ENCODE measurements around the gene PTPRG. TPM values are rescaled to one million over a fixed set of nuclear protein-coding genes. Genes with fewer than 3 reads are reported as not detected.

Gene PTPRG
- total RNA-seq, 2 experiments from 2014 or later, result 0.10 TPM; not detected in 1

- H3K9me3 Mint-ChIP-seq, result peaks cover 2% of the 10 kb centered on the region
- ChIA-PET CTCF (no interaction called here), POLR2A (no interaction called here)
- no peaks in the 10 kb centered on the region for H3K4me1 Mint-ChIP-seq (ENCODE audit: low read depth)
- intact Hi-C loops (cut with micrococcal nuclease), result no loop called here
- DNase-seq, result no peak
- H3K36me3 Mint-ChIP-seq, result no peaks in the 10 kb centered on the region
- H3K27me3 Mint-ChIP-seq, result no peaks in the 10 kb centered on the region
- no peak overlapping the region for H3K27ac Mint-ChIP-seq
- H3K4me3 Mint-ChIP-seq, result no peak overlapping the region
Observed at GRCh38 chr3:62068337-62068736, 507.0 kb downstream of the PTPRG start.

- Mint-ChIP-seq H3K27me3 (no peaks in the 10 kb centered on the region), H3K27ac (no peak overlapping the region), H3K4me1 (ENCODE audit: low read depth) (no peaks in the 10 kb centered on the region), H3K9me3 (no peaks in the 10 kb centered on the region), H3K36me3 (no peaks in the 10 kb centered on the region), H3K4me3 (no peak overlapping the region)
- ChIA-PET CTCF (no interaction called here), POLR2A (no interaction called here)
- intact Hi-C loops (cut with micrococcal nuclease), result no loop called here
- no peak for DNase-seq
Observed at GRCh38 chr3:62070891-62071290, 509.5 kb downstream of the PTPRG start.

GRCh38 chr3:62073038-62073437, 511.7 kb downstream of the PTPRG start:
- ChIA-PET CTCF (no interaction called here), POLR2A (no interaction called here)
- DNase-seq, result no peak
- Mint-ChIP-seq H3K4me3 (no peak overlapping the region), H3K27me3 (no peaks in the 10 kb centered on the region), H3K36me3 (no peaks in the 10 kb centered on the region), H3K27ac (no peak overlapping the region), H3K4me1 (ENCODE audit: low read depth) (no peaks in the 10 kb centered on the region), H3K9me3 (peaks cover 3% of the 10 kb centered on the region)
- intact Hi-C loops (cut with micrococcal nuclease), result no loop called here

- Mint-ChIP-seq H3K4me3 (no peak overlapping the region), H3K36me3 (no peaks in the 10 kb centered on the region), H3K9me3 (no peaks in the 10 kb centered on the region), H3K27ac (no peak overlapping the region), H3K27me3 (no peaks in the 10 kb centered on the region), H3K4me1 (ENCODE audit: low read depth) (no peaks in the 10 kb centered on the region)
- DNase-seq, result no peak
- ChIA-PET CTCF (no interaction called here), POLR2A (no interaction called here)
- intact Hi-C loops (cut with micrococcal nuclease), result no loop called here
Observed at GRCh38 chr3:62084558-62084957, 523.2 kb downstream of the PTPRG start.

- H3K27me3 Mint-ChIP-seq, result peaks cover 1% of the 10 kb centered on the region
- intact Hi-C loops (cut with micrococcal nuclease), result no loop called here
- H3K36me3 Mint-ChIP-seq, result no peaks in the 10 kb centered on the region
- no peak overlapping the region for H3K27ac Mint-ChIP-seq
- POLR2A ChIA-PET, result no interaction called here
- H3K9me3 Mint-ChIP-seq, result no peaks in the 10 kb centered on the region
- no peak overlapping the region for H3K4me3 Mint-ChIP-seq
- H3K4me1 Mint-ChIP-seq (ENCODE audit: low read depth), result no peaks in the 10 kb centered on the region
- DNase-seq, result no peak
- CTCF ChIA-PET, result interaction anchor here (0.7 kb wide), 1 partner anchor 143 kb away, joined by 3 read pairs; no protein-coding TSS in a partner anchor
Observed at GRCh38 chr3:62088472-62089104, 527.2 kb downstream of the PTPRG start.

GRCh38 chr3:62090066-62090465, 528.7 kb downstream of the PTPRG start:
- POLR2A ChIA-PET, result no interaction called here
- peaks cover 1% of the 10 kb centered on the region for H3K27me3 Mint-ChIP-seq
- CTCF ChIA-PET, result no interaction called here
- H3K36me3 Mint-ChIP-seq, result no peaks in the 10 kb centered on the region
- no peaks in the 10 kb centered on the region for H3K9me3 Mint-ChIP-seq
- H3K4me3 Mint-ChIP-seq, result no peak overlapping the region
- no peak for DNase-seq
- no peaks in the 10 kb centered on the region for H3K4me1 Mint-ChIP-seq (ENCODE audit: low read depth)
- intact Hi-C loops (cut with micrococcal nuclease), result no loop called here
- no peak overlapping the region for H3K27ac Mint-ChIP-seq

GRCh38 chr3:62090519-62090918, 529.1 kb downstream of the PTPRG start:
- POLR2A ChIA-PET, result no interaction called here
- Mint-ChIP-seq H3K27me3 (peaks cover 1% of the 10 kb centered on the region), H3K9me3 (no peaks in the 10 kb centered on the region)

GRCh38 chr3:62093025-62093424, 531.7 kb downstream of the PTPRG start:
- Mint-ChIP-seq H3K4me1 (ENCODE audit: low read depth) (no peaks in the 10 kb centered on the region), H3K9me3 (no peaks in the 10 kb centered on the region), H3K4me3 (no peak overlapping the region), H3K27ac (no peak overlapping the region), H3K27me3 (peaks cover 1% of the 10 kb centered on the region), H3K36me3 (no peaks in the 10 kb centered on the region)
- POLR2A ChIA-PET, result no interaction called here
- CTCF ChIA-PET, result no interaction called here
- intact Hi-C loops (cut with micrococcal nuclease), result no loop called here
- DNase-seq, result no peak

More at GRCh38 chr3:62090519-62090918, 529.1 kb downstream of the PTPRG start:
- no peak overlapping the region for H3K4me3 Mint-ChIP-seq
- no peak overlapping the region for H3K27ac Mint-ChIP-seq
- H3K4me1 Mint-ChIP-seq (ENCODE audit: low read depth), result no peaks in the 10 kb centered on the region
- H3K36me3 Mint-ChIP-seq, result no peaks in the 10 kb centered on the region
- DNase-seq, result no peak
- CTCF ChIA-PET, result no interaction called here
- intact Hi-C loops (cut with micrococcal nuclease), result no loop called here

GRCh38 chr3:62094461-62094860, 533.1 kb downstream of the PTPRG start:
- intact Hi-C loops (cut with micrococcal nuclease), result no loop called here
- CTCF ChIA-PET, result no interaction called here
- no peaks in the 10 kb centered on the region for H3K4me1 Mint-ChIP-seq (ENCODE audit: low read depth)
- no peaks in the 10 kb centered on the region for H3K9me3 Mint-ChIP-seq
- POLR2A ChIA-PET, result no interaction called here
- H3K27me3 Mint-ChIP-seq, result peaks cover 1% of the 10 kb centered on the region
- no peaks in the 10 kb centered on the region for H3K36me3 Mint-ChIP-seq
- H3K27ac Mint-ChIP-seq, result no peak overlapping the region
- no peak for DNase-seq
- no peak overlapping the region for H3K4me3 Mint-ChIP-seq

- ChIA-PET CTCF (no interaction called here), POLR2A (no interaction called here)
- no peak for DNase-seq
- Mint-ChIP-seq H3K36me3 (no peaks in the 10 kb centered on the region), H3K27ac (no peak overlapping the region), H3K4me3 (no peak overlapping the region), H3K9me3 (no peaks in the 10 kb centered on the region), H3K27me3 (peaks cover 1% of the 10 kb centered on the region), H3K4me1 (ENCODE audit: low read depth) (no peaks in the 10 kb centered on the region)
- intact Hi-C loops (cut with micrococcal nuclease), result no loop called here
Observed at GRCh38 chr3:62095080-62095479, 533.7 kb downstream of the PTPRG start.

GRCh38 chr3:62095756-62096155, 534.4 kb downstream of the PTPRG start:
- Mint-ChIP-seq H3K27ac (no peak overlapping the region), H3K4me1 (ENCODE audit: low read depth) (no peaks in the 10 kb centered on the region), H3K4me3 (no peak overlapping the region), H3K27me3 (peaks cover under 1% of the 10 kb centered on the region), H3K9me3 (no peaks in the 10 kb centered on the region), H3K36me3 (no peaks in the 10 kb centered on the region)
- ChIA-PET CTCF (no interaction called here), POLR2A (no interaction called here)
- intact Hi-C loops (cut with micrococcal nuclease), result no loop called here
- no peak for DNase-seq

- Mint-ChIP-seq H3K4me3 (no peak overlapping the region), H3K4me1 (ENCODE audit: low read depth) (no peaks in the 10 kb centered on the region), H3K27me3 (no peaks in the 10 kb centered on the region), H3K36me3 (no peaks in the 10 kb centered on the region), H3K9me3 (no peaks in the 10 kb centered on the region), H3K27ac (no peak overlapping the region)
- ChIA-PET POLR2A (no interaction called here), CTCF (no interaction called here)
- intact Hi-C loops (cut with micrococcal nuclease), result no loop called here
- no peak for DNase-seq
Observed at GRCh38 chr3:62096521-62096920, 535.1 kb downstream of the PTPRG start.

GRCh38 chr3:62097121-62097520, 535.8 kb downstream of the PTPRG start:
- Mint-ChIP-seq H3K4me3 (no peak overlapping the region), H3K27ac (no peak overlapping the region), H3K4me1 (ENCODE audit: low read depth) (no peaks in the 10 kb centered on the region), H3K9me3 (no peaks in the 10 kb centered on the region), H3K36me3 (no peaks in the 10 kb centered on the region), H3K27me3 (no peaks in the 10 kb centered on the region)
- POLR2A ChIA-PET, result no interaction called here
- DNase-seq, result no peak
- CTCF ChIA-PET, result no interaction called here
- intact Hi-C loops (cut with micrococcal nuclease), result no loop called here

Data from activated CD4-positive, alpha-beta memory T cell treated with anti-CD3 and anti-CD28 coated beads for 36 hours (primary cell).